Measurements from ENCODE around the gene SLC25A34.

- TF ChIP-seq CTCF (IDR thresholded peaks at IDR 0.05) (no peak), POLR2A (IDR thresholded peaks at IDR 0.05; ENCODE audit: low read depth) (no peak), POLR2AphosphoS5 (IDR thresholded peaks at IDR 0.05) (no peak)
Measured at GRCh38 chr1:15748690-15749398, 12.8 kb downstream of the SLC25A34 start.

Measured in esophagus muscularis mucosa (tissue), 3 donors.